Measurements from ENCODE around the gene OBSCN.

DNA sequence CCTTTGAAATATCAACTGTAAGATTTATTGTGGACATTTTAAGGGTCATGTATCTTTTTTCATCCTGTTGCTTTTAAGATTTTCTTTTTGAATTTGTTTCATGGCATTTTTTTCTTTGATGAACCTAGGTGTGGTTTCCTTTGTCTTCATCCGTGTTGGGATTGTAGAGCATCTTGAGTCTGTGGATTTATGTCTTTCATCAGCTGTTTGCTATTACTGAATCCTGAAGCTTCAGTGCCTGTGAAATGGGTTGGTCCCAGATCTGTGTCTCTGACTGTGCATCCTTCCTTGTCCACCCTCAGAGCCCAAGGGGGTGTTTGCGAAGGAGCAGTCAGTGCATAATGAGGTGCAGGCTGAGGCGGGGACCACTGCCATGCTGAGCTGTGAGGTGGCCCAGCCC lies 37.3 kb downstream of the OBSCN start:
- TF ChIP-seq, protein P1, sequence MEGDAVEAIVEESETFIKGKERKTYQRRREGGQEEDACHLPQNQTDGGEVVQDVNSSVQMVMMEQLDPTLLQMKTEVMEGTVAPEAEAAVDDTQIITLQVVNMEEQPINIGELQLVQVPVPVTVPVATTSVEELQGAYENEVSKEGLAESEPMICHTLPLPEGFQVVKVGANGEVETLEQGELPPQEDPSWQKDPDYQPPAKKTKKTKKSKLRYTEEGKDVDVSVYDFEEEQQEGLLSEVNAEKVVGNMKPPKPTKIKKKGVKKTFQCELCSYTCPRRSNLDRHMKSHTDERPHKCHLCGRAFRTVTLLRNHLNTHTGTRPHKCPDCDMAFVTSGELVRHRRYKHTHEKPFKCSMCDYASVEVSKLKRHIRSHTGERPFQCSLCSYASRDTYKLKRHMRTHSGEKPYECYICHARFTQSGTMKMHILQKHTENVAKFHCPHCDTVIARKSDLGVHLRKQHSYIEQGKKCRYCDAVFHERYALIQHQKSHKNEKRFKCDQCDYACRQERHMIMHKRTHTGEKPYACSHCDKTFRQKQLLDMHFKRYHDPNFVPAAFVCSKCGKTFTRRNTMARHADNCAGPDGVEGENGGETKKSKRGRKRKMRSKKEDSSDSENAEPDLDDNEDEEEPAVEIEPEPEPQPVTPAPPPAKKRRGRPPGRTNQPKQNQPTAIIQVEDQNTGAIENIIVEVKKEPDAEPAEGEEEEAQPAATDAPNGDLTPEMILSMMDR (IDR thresholded peaks at IDR 0.05), result no peak
- TF ChIP-seq ZFX (IDR thresholded peaks at IDR 0.05; ENCODE audit: borderline replicate concordance), result no peak

Data from 22Rv1 (cell line).